Naive thymus-derived CD4-positive, alpha-beta T cell (primary cell): Measurements from ENCODE around the gene PARN. TPM values are rescaled to one million over a fixed set of nuclear protein-coding genes. Genes with fewer than 3 reads are reported as not detected.

Experiments
- ATAC-seq: fragments of 150-1000 bp; cut with Tn5 transposase; 2 replicates; pipeline ENCODE4 v1.10.0; 2021; ENCODE audit warnings: mild to moderate bottlenecking, moderate library complexity
- CTCF ChIA-PET: fragments of 350-600 bp; sonication (Branson Sonifier 250); formaldehyde crosslinking; loops from one replicate; lab custom pipeline; 2021; ENCODE audit warnings: antibody characterized with exemption; lab: Charles Lee
- POLR2A ChIA-PET: fragments of 350-600 bp; sonication (Branson Sonifier 250); formaldehyde crosslinking; loops from one replicate; lab custom pipeline; 2021; ENCODE audit warnings: antibody characterized with exemption, inconsistent platforms; lab: Charles Lee
- DNase-seq, 9 donors: peaks; one replicate each; pipeline versions ENCODE4 v3.0.0 to v3.0.0-alpha.2; 2020 to 2022; ENCODE audit warnings: mixed read lengths in 1 of 9
- H3K27ac ChIP-seq: one replicate; pipeline ENCODE4 v1.7.0; 2013; ENCODE audit warnings: mild to moderate bottlenecking, low read depth, low read length, moderate library complexity
- H3K27me3 ChIP-seq, 2 donors: one replicate each; pipeline ENCODE4 v1.7.0; 2013; ENCODE audit warnings: low read length in 2 of 2, mild to moderate bottlenecking in 2 of 2, moderate library complexity in 2 of 2; ENCODE audit not compliant: control insufficient read depth in 2 of 2, insufficient read depth in 2 of 2
- H3K36me3 ChIP-seq, 3 experiments: 1 replicate in 2 of 3; 2 replicates in 1 of 3; pipeline ENCODE4 v1.7.0; 2013; ENCODE audit warnings: low read length in 3 of 3, mild to moderate bottlenecking in 3 of 3, moderate library complexity in 1 of 3; ENCODE audit not compliant: insufficient read depth in 3 of 3, control insufficient read depth in 2 of 3
- H3K4me1 ChIP-seq, 2 donors: one replicate each; pipeline ENCODE4 v1.7.0; 2013; ENCODE audit warnings: low read length in 2 of 2, mild to moderate bottlenecking in 2 of 2, moderate library complexity in 1 of 2; ENCODE audit not compliant: control insufficient read depth in 2 of 2, insufficient read depth in 2 of 2
- H3K4me3 ChIP-seq: 2 replicates; pipeline ENCODE4 v1.7.0; 2013; ENCODE audit warnings: mild to moderate bottlenecking, low read length
- H3K9me3 ChIP-seq, 3 experiments: 1 replicate in 2 of 3; 2 replicates in 1 of 3; pipeline ENCODE4 v1.7.0; 2013; ENCODE audit warnings: low read length in 3 of 3; ENCODE audit not compliant: control insufficient read depth in 2 of 3
- H3K27ac Mint-ChIP-seq, 9 donors: one replicate each; pipeline ENCODE4 v1.8.0; 2020 to 2022; ENCODE audit warnings: mixed read lengths in 9 of 9, mild to moderate bottlenecking in 8 of 9, moderate library complexity in 5 of 9, inconsistent platforms in 2 of 9
- H3K27me3 Mint-ChIP-seq, 5 donors: one replicate each; pipeline ENCODE4 v1.8.0; 2021 to 2022; ENCODE audit warnings: mixed read lengths in 5 of 5, mild to moderate bottlenecking in 1 of 5
- H3K36me3 Mint-ChIP-seq, 5 donors: one replicate each; pipeline ENCODE4 v1.8.0; 2020 to 2022; ENCODE audit warnings: mixed read lengths in 5 of 5, mild to moderate bottlenecking in 3 of 5, inconsistent platforms in 1 of 5
- H3K4me1 Mint-ChIP-seq, 7 donors: one replicate each; pipeline ENCODE4 v1.8.0; 2020 to 2022; ENCODE audit warnings: mixed read lengths in 7 of 7, mild to moderate bottlenecking in 3 of 7, inconsistent platforms in 1 of 7
- H3K4me3 Mint-ChIP-seq, 10 donors: one replicate each; pipeline ENCODE4 v1.8.0; 2020 to 2022; ENCODE audit warnings: mild to moderate bottlenecking in 10 of 10, mixed read lengths in 10 of 10, moderate library complexity in 6 of 10, inconsistent platforms in 2 of 10
- H3K9me3 Mint-ChIP-seq, 11 donors: one replicate each; pipeline ENCODE4 v1.8.0; 2020 to 2022; ENCODE audit warnings: mixed read lengths in 11 of 11, mild to moderate bottlenecking in 4 of 11, inconsistent platforms in 1 of 11, moderate library complexity in 1 of 11
- intact Hi-C, 2 donors: fragments of 100-400 bp; cut with micrococcal nuclease; formaldehyde crosslinking; loops; one replicate each; pipeline ENCODE4 v1.15.1; 2023
- polyA plus RNA-seq, 2 donors: library from polyadenylated mRNA; unstranded; fragments of 300-500 nt; fragmentation: Illumina TruSeq; gene quantifications; one replicate each; pipeline ENCODE4 v1.2.3, GENCODE V29; 2021
- total RNA-seq, 6 experiments: library from RNA in 5 of 6; stranded (reverse) in 5 of 6; gene quantifications; 1 replicate in 5 of 6; 2 replicates in 1 of 6; pipeline ENCODE4 v1.2.3 and lab custom pipeline; 2021 to 2026

The PARN gene
- total and polyA plus RNA-seq, 7 experiments from 2014 or later, result 41.6 to 51.4 (median 46.9) TPM

DNA sequence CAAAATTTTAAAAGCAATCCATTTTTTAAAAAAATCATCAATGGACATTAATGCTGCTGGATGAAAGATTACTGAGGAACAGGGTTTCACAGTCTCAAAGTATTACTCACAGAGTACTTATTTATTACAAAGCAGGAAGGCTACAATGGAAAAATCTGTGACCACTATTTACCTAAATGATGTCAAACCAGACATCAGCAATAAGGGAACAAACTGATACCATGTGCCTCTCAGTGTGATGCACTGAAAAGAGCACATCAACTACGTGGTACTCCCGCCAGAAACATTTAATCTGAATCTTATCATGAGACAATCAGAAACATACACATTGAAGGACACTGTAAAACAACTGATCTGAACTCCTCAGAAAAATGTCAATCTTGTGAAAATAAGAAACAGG lies 124.2 kb downstream of the PARN start:
- DNase-seq (no peak), ATAC-seq (no peak)
- CTCF ChIA-PET, result no interaction called here
- no peak overlapping the region for H3K4me3 ChIP-seq
- Mint-ChIP-seq H3K9me3 (no peaks in the 10 kb centered on the region), H3K27me3 (no peaks in the 10 kb centered on the region), H3K27ac (peak overlapping the region in 1 of 9 donors; percentile 20), H3K36me3 (peaks cover 0 to 10% (median 0%) of the 10 kb centered on the region in 5 donors), H3K4me1 (peaks cover 4 to 15% (median 7%) of the 10 kb centered on the region in 7 donors), H3K4me3 (no peak overlapping the region)
- H3K36me3 ChIP-seq, result no peaks in the 10 kb centered on the region
- POLR2A ChIA-PET, result no interaction called here
- intact Hi-C loops, result no loop called here
- H3K27ac ChIP-seq, result no peak overlapping the region
- H3K27me3 ChIP-seq, result no peaks in the 10 kb centered on the region
- H3K4me1 ChIP-seq, result no peaks in the 10 kb centered on the region
- no peaks in the 10 kb centered on the region for H3K9me3 ChIP-seq

DNA sequence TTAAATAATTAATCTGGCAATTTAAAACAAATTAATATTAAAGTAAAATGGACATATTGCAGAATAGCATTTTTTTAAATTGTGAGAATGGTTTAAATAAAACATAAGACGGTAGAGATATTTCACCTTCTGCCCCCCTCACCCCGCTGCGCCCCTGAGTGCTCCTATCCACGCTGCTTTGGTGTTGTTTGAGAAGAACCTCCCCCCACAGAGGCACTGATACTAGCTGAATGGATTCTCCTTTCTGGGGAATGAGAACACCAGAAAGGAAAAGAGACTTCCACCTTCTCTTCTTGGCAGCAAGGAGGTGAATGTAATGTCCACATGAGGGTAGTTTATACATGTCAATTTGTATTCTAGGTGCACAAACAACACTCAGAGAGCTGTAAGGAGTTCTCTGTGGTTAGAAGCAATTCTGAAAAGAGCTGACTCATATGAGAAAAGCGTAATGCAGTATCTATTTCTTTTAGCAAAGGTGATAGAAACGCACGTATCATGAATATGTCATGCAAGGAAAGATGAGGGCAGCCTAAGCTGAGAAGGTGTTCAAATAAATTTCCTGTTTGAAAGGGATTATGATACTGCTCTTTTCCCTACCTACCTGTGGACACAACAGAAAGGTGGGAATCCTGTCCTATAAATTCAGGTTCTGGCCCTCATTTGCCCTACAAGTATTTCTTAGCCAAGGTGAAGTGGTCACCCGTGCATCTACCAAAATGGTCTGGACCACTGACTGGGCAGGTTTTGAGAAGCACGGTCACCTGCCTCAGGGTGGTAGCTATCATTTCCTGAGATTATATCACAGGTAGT lies 126.9 kb downstream of the PARN start:
- no peaks in the 10 kb centered on the region for H3K27me3 Mint-ChIP-seq
- Histone ChIP-seq H3K4me3 (no peak overlapping the region), H3K27me3 (no peaks in the 10 kb centered on the region), H3K9me3 (no peaks in the 10 kb centered on the region), H3K36me3 (no peaks in the 10 kb centered on the region), H3K4me1 (no peaks in the 10 kb centered on the region), H3K27ac (no peak overlapping the region)
- CTCF ChIA-PET, result interaction anchor here (0.8 kb wide), 1 partner anchor 202 kb away, joined by 3 read pairs; no protein-coding TSS in a partner anchor
- intact Hi-C loops, result no loop called here
- no peak overlapping the region for H3K4me3 Mint-ChIP-seq
- ATAC-seq, result no peak
- POLR2A ChIA-PET, result interaction anchor here (0.7 kb wide), 1 partner anchor 31 kb away, joined by 3 read pairs; no protein-coding TSS in a partner anchor
- H3K9me3 Mint-ChIP-seq, result no peaks in the 10 kb centered on the region
- DNase-seq, result no peak
- peaks cover 0 to 11% (median 0%) of the 10 kb centered on the region in 5 donors for H3K36me3 Mint-ChIP-seq
- peaks cover 4 to 15% (median 7%) of the 10 kb centered on the region in 7 donors for H3K4me1 Mint-ChIP-seq
- no peak overlapping the region for H3K27ac Mint-ChIP-seq

GRCh38 chr16:14502256-14502875 lies 127.7 kb downstream of the PARN start:
- ChIA-PET CTCF (interaction anchor here (0.8 kb wide), 1 partner anchor 201 kb away, joined by 3 read pairs; no protein-coding TSS in a partner anchor), POLR2A (interaction anchor here (0.7 kb wide), 1 partner anchor 31 kb away, joined by 3 read pairs; no protein-coding TSS in a partner anchor)
- no peak overlapping the region for H3K4me3 Mint-ChIP-seq
- no peaks in the 10 kb centered on the region for H3K9me3 Mint-ChIP-seq
- Histone ChIP-seq H3K9me3 (no peaks in the 10 kb centered on the region), H3K27me3 (no peaks in the 10 kb centered on the region), H3K27ac (no peak overlapping the region), H3K36me3 (no peaks in the 10 kb centered on the region), H3K4me1 (no peaks in the 10 kb centered on the region), H3K4me3 (no peak overlapping the region)
- intact Hi-C loops, result no loop called here
- peaks cover 4 to 15% (median 7%) of the 10 kb centered on the region in 7 donors for H3K4me1 Mint-ChIP-seq
- DNase-seq, result no peak
- no peaks in the 10 kb centered on the region for H3K27me3 Mint-ChIP-seq
- no peak for ATAC-seq
- H3K27ac Mint-ChIP-seq, result no peak overlapping the region
- peaks cover 0 to 10% (median 0%) of the 10 kb centered on the region in 5 donors for H3K36me3 Mint-ChIP-seq

DNA sequence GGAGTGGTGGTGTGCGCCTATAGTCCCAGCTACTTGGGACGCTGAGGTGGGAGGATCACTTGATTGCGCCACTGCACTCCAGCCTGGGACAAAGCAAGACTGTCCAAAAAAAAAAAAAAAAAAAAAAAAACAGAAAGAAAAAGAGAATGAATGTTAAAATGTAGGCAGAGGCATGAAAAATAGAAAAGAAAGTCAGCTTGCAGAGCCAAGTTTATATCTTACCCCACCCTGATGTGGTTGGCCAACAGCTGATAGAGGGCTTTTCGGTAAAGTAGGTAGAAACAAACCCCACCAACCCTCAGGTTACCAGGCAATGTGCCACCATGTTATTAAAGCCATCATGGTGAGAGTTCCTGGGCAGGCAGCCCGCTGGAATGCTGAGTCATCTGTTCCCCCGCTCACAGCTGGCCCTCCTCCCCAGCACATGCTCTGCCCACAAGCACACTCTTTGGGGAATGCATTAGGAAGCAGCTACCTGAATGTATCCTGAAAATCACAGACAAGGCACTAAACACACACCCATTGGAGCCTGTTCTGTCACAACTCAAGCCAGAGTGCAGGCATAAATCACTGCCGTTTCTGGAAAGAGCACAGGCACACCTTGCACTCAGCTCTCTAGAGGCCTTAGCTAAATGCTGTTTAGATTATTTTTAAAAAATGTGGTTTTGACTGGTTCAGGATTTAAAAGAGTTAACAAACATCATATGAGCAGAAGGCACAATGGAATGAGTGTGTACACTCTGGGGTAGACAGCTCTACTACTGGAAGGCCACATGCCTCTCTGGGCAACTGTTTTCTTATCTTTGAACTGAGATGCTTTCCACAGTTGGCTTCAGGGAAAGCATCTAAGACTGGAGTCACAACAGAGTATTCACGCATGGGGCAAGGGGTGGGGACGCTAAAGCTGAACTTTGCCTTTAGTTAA lies 128.5 kb downstream of the PARN start:
- H3K36me3 ChIP-seq, result no peaks in the 10 kb centered on the region
- H3K27me3 ChIP-seq, result no peaks in the 10 kb centered on the region
- H3K27ac Mint-ChIP-seq, result peak overlapping the region in 1 of 9 donors; percentile 12
- ATAC-seq, result no peak
- no peak for DNase-seq
- peaks cover 0 to 8% (median 0%) of the 10 kb centered on the region in 5 donors for H3K36me3 Mint-ChIP-seq
- H3K9me3 ChIP-seq, result no peaks in the 10 kb centered on the region
- CTCF ChIA-PET, result no interaction called here
- no peak overlapping the region for H3K27ac ChIP-seq
- no peak overlapping the region for H3K4me3 Mint-ChIP-seq
- POLR2A ChIA-PET, result no interaction called here
- H3K27me3 Mint-ChIP-seq, result no peaks in the 10 kb centered on the region
- intact Hi-C loops, result no loop called here
- no peaks in the 10 kb centered on the region for H3K4me1 ChIP-seq
- peaks cover 5 to 23% (median 14%) of the 10 kb centered on the region in 7 donors for H3K4me1 Mint-ChIP-seq
- no peaks in the 10 kb centered on the region for H3K9me3 Mint-ChIP-seq
- H3K4me3 ChIP-seq, result no peak overlapping the region

- CTCF ChIA-PET, result no interaction called here
- Histone ChIP-seq H3K4me1 (no peaks in the 10 kb centered on the region), H3K9me3 (no peaks in the 10 kb centered on the region), H3K27ac (no peak overlapping the region), H3K36me3 (no peaks in the 10 kb centered on the region), H3K4me3 (no peak overlapping the region), H3K27me3 (no peaks in the 10 kb centered on the region)
- Mint-ChIP-seq H3K9me3 (no peaks in the 10 kb centered on the region), H3K4me3 (no peak overlapping the region), H3K27me3 (no peaks in the 10 kb centered on the region), H3K4me1 (peaks cover 5 to 24% (median 20%) of the 10 kb centered on the region in 7 donors), H3K27ac (no peak overlapping the region), H3K36me3 (peaks cover 0 to 8% (median 0%) of the 10 kb centered on the region in 5 donors)
- DNase-seq, result no peak
- POLR2A ChIA-PET, result no interaction called here
- no peak for ATAC-seq
- intact Hi-C loops, result no loop called here
These were observed 129.3 kb downstream of the PARN start for GRCh38 chr16:14500791-14501190.

DNA sequence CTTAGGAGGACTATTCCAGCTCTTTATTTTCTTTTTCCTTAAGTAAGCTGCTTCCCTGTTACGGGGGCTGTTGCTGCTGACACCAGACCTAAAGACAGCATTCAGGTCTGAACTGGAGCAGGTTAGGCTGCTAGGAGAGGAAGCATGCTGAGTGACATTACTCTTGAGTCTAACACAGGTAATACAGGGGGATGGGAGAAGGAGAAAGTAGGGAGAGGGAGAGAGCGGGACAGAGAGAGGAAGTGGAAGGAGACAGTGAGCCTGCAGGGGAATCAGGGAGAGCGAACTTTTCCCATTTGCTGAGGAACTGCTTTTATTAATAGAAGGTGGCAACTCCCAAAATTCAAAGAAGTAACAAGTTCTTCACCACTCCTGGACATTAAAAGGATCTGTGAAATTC lies 130.9 kb downstream of the PARN start:
- peaks cover 9 to 38% (median 28%) of the 10 kb centered on the region in 7 donors for H3K4me1 Mint-ChIP-seq
- no peaks in the 10 kb centered on the region for H3K9me3 ChIP-seq
- H3K27me3 Mint-ChIP-seq, result no peaks in the 10 kb centered on the region
- no peaks in the 10 kb centered on the region for H3K27me3 ChIP-seq
- intact Hi-C loops, result no loop called here
- no peak overlapping the region for H3K27ac ChIP-seq
- POLR2A ChIA-PET, result no interaction called here
- no peaks in the 10 kb centered on the region for H3K9me3 Mint-ChIP-seq
- H3K4me3 Mint-ChIP-seq, result no peak overlapping the region
- CTCF ChIA-PET, result no interaction called here
- H3K4me1 ChIP-seq, result no peaks in the 10 kb centered on the region
- DNase-seq (no peak), ATAC-seq (no peak)
- no peak overlapping the region for H3K4me3 ChIP-seq
- peaks cover 0 to 5% (median 0%) of the 10 kb centered on the region in 3 experiments for H3K36me3 ChIP-seq
- peaks cover 0 to 21% (median 5%) of the 10 kb centered on the region in 5 donors for H3K36me3 Mint-ChIP-seq
- no peak overlapping the region for H3K27ac Mint-ChIP-seq
